GM18861 (cell line): Measurements from ENCODE around the gene PUM1.

Experiments
- ATAC-seq: cut with Tn5 transposase; IDR thresholded peaks from one replicate; pipeline ENCODE4 v1.9.1; 2021; ENCODE audit not compliant: unreplicated experiment

PUM1 gene

GRCh38 chr1:31032266-31032665 lies 33.3 kb downstream of the PUM1 start:
- no peak for ATAC-seq

- ATAC-seq: no peak
These were observed 34.0 kb downstream of the PUM1 start for GRCh38 chr1:31031330-31032143.

GRCh38 chr1:31029026-31029425 lies 36.5 kb downstream of the PUM1 start:
- ATAC-seq: no peak

- no peak for ATAC-seq
These were observed 37.6 kb downstream of the PUM1 start for GRCh38 chr1:31027693-31028526.

- ATAC-seq: no peak
These were observed 43.3 kb downstream of the PUM1 start for GRCh38 chr1:31022259-31022658.

GRCh38 chr1:31020007-31020790 lies 45.3 kb downstream of the PUM1 start:
- no peak for ATAC-seq

- no peak for ATAC-seq
These were observed 46.1 kb downstream of the PUM1 start for GRCh38 chr1:31019401-31019800.

GRCh38 chr1:31016868-31017267 lies 48.6 kb downstream of the PUM1 start:
- ATAC-seq: no peak

GRCh38 chr1:31013187-31013864 lies 52.2 kb downstream of the PUM1 start:
- peak; percentile 66 for ATAC-seq

GRCh38 chr1:31012210-31012924 lies 53.1 kb downstream of the PUM1 start:
- no peak for ATAC-seq

- ATAC-seq: no peak
These were observed 53.8 kb downstream of the PUM1 start for GRCh38 chr1:31011719-31012118.

GRCh38 chr1:31010086-31010989 lies 55.2 kb downstream of the PUM1 start:
- ATAC-seq: peak; percentile 50

GRCh38 chr1:31007462-31007991 lies 58.0 kb downstream of the PUM1 start:
- no peak for ATAC-seq

- no peak for ATAC-seq
These were observed 58.8 kb downstream of the PUM1 start for GRCh38 chr1:31006747-31007146.

GRCh38 chr1:31005617-31006166 lies 59.8 kb downstream of the PUM1 start:
- ATAC-seq: no peak

- ATAC-seq: no peak
These were observed 60.3 kb downstream of the PUM1 start for GRCh38 chr1:31005198-31005597.

- ATAC-seq: no peak
These were observed 61.3 kb downstream of the PUM1 start for GRCh38 chr1:31004231-31004621.

- ATAC-seq: no peak
These were observed 61.8 kb downstream of the PUM1 start for GRCh38 chr1:31003613-31004230.
